Airway epithelial cell (primary cell): ENCODE data around the gene CATSPERZ. TPM values are rescaled to one million over a fixed set of nuclear protein-coding genes. Genes with fewer than 3 reads are reported as not detected.

Source experiments
- total RNA-seq: library from RNA; depleted of rRNA; stranded (reverse); fragments of >200 nt; gene quantifications from 2 replicates; pipeline ENCODE4 v1.2.3, GENCODE V29; 2015

Gene CATSPERZ, protein sequence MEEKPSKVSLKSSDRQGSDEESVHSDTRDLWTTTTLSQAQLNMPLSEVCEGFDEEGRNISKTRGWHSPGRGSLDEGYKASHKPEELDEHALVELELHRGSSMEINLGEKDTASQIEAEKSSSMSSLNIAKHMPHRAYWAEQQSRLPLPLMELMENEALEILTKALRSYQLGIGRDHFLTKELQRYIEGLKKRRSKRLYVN
- total RNA-seq, result 0.63 TPM in 1 of 2 replicates, not detected in the other

GRCh38 chr11:64299847-64300648 lies at the start of gene CATSPERZ:
Gene CATSPERZ (plus strand): TSS chr11:64300358. CDS start chr11:64300411, 53 bp downstream.

GRCh38 chr11:64251016-64251752 lies 49.0 kb upstream of the CATSPERZ start, which contains the start of gene PLCB3:
Gene PLCB3 (plus strand): TSS chr11:64251530. CDS start chr11:64251650, 120 bp downstream.

DNA sequence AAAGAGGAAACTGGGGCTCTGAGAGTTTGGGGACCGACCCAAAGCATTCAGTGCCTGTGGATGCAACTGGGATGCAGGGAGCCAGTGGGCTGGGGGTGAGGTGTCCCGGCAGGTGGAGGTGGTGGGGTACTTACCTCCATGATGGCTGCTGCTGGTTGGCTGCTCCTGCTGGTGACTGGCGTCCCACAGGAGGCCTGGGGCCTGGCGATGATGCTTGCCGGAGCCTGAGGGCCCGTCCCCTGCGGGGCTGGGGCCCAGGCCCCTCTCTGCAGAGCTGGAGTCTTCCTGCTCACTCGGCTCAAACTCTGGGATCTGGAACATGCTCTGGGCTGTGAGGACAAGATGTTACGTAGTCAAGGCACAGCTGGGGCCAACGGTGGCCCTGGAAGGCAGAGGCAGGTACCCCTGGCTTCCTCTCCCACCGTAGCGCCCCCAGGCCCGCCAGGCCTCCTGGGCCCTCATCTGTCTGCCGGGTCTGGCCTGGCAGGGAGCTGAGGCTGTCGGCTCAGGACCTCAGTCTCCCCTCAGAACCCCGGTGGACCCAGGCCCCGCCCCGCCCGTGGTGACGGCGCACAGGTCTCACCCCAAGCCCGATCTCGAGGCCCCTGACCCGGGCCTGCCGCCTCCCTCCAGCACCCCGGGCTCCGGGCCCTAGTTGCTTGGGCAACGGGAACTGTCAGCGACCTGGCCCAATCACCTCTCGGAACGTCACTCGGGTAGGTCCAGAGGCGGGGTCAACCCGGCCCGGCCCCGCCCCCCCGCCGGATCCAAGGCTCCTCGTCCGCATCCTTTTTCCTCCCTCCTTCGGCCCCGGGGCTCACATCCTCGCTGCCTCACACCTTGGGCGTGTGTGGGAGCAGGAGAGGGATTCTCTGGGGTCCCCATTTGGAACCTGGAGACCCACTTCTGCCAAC lies 15.9 kb upstream of the CATSPERZ start, which contains the start of gene BAD:
BAD (minus strand) TSS at position 618 of the 914 bp plus-strand sequence; CDS start at position 321, 297 bp downstream.

GRCh38 chr11:64284962-64285884 lies 14.9 kb upstream of the CATSPERZ start, which contains the start of gene GPR137:
Gene GPR137 (plus strand): TSS chr11:64285848. CDS start chr11:64286525, 677 bp downstream.

DNA sequence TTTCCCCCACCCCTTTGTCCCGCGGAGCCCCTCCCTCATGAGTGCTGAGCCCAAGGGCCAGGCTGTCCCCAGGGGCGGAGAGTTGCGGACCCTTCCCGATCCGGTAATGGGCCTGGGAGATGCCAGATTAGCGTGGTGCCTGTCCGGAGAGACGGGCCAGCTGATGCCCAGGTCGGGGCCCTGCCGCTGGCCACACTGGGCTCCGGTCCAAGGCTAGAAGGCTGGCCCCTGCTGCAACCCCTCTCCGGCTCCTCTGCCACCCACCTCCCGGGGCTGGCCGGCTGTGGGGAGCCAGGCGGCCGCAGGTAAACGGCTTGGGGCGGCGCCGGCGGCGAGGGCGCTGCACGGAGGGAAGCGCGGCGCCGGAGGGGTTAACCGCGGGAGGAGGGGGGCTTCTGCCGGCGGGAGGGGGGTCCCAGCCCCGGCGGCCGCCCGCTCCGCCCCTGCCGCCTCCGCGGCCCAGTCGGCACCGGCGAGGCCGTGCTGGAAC lies 8.9 kb upstream of the CATSPERZ start, which contains the start of gene KCNK4:
KCNK4 (plus strand) TSS at position 41 of the 490 bp plus-strand sequence. CDS start 1,717 bp downstream, outside the sequence.

DNA sequence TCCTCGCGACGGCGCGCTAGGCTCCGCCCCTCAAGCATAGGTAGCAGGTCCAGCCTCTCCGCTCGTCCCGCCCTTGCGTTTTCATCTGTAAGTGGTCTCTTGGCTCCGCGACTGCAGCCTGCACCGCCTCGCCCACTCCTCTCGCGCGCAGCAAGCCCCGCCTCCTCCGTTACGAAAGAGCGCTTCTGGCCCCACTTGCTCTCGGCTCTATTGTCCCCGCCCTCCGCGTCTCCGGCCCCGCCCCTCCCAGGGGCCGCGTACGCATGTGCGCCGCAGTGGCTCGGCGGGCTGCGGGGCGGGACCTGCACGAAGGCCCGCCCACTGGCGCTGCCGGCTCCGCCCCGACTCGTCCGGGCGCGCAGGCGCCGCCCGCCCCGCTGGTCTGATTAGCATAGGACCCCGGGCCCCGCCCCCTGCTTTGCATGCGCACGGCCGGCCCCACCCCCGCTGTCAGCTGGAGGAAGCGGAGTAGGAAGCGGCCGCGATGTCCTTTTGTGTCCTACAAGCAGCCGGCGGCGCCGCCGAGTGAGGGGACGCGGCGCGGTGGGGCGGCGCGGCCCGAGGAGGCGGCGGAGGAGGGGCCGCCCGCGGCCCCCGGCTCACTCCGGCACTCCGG lies 5.0 kb downstream of the CATSPERZ start, which contains the start of gene ESRRA:
ESRRA (plus strand) TSS at position 450 of the 616 bp plus-strand sequence. CDS start 1,656 bp downstream, outside the sequence.

DNA sequence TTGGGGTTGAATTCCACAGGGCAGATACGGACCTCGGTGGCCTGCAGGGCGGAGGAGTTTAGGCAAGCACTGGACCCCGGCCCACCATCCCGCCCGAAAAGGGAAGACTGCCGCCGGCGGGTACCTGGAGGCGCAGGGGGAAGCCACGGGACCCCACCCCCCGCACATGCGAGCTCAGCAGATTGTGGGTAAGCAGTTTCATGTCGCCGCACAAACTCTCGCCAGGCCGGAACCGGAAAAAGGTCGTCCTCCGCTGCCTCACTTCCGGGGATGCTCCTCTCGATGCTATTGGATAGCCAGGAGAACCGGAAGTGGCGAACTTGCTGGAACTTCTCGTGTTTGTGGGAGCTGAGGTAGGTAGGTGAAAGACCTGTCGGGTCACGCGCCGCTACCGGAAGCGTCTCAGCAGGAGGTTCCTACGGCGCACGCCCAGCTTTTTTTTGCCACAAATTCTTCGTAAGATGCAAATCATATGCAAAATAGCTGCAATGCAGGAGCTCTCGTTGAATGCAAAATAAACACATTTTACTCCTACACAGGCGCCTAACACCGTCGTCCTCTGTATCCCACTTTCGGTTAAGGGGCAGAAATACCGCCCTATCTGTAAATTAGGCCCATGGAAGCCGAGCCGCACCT lies 17.3 kb downstream of the CATSPERZ start, which contains the start of gene TRMT112:
TRMT112 (minus strand) TSS at position 235 of the 636 bp plus-strand sequence; CDS start at position 202, 33 bp downstream.

GRCh38 chr11:64317961-64318765 lies 18.0 kb downstream of the CATSPERZ start, which contains the start of gene PRDX5:
Gene PRDX5 (plus strand): TSS chr11:64318121. CDS start chr11:64318216, 95 bp downstream.

GRCh38 chr11:64339754-64340408 lies 39.7 kb downstream of the CATSPERZ start, which contains the start of gene CCDC88B:
Gene CCDC88B (plus strand): TSS chr11:64340204. CDS start chr11:64340267, 63 bp downstream.

Other genes with a start within 250 kb of the CATSPERZ start
- 16.9 and 21.0 TPM in 2 replicates for gene MACROD1, start 134.2 kb upstream of the CATSPERZ start, total RNA-seq
- 169 and 210 TPM in 2 replicates for gene STIP1, start 114.2 kb upstream of the CATSPERZ start, total RNA-seq
- gene FERMT3, start 93.6 kb upstream of the CATSPERZ start, total RNA-seq, result 0.14 TPM in 2 replicates
- 57.4 and 58.1 TPM in 2 replicates for gene TRPT1, start 74.2 kb upstream of the CATSPERZ start, total RNA-seq
- gene NUDT22, start 74.1 kb upstream of the CATSPERZ start, total RNA-seq, result 74.9 and 110 TPM in 2 replicates
- 7.0 and 15.3 TPM in 2 replicates for gene DNAJC4, start 69.8 kb upstream of the CATSPERZ start, total RNA-seq
- 21.6 and 24.8 TPM in 2 replicates for gene VEGFB, start 65.8 kb upstream of the CATSPERZ start, total RNA-seq
- gene FKBP2, start 59.3 kb upstream of the CATSPERZ start, total RNA-seq, result 64.6 and 77.1 TPM in 2 replicates
- gene PPP1R14B, start 53.4 kb upstream of the CATSPERZ start, total RNA-seq, result 418 and 455 TPM in 2 replicates
- 58.8 and 64.0 TPM in 2 replicates for gene PLCB3, start 48.8 kb upstream of the CATSPERZ start, total RNA-seq
- gene BAD, start 15.7 kb upstream of the CATSPERZ start, total RNA-seq, result 134 and 141 TPM in 2 replicates
- gene GPR137, start 14.5 kb upstream of the CATSPERZ start, total RNA-seq, result 13.3 and 16.0 TPM in 2 replicates
- gene KCNK4, start 9.1 kb upstream of the CATSPERZ start, total RNA-seq, result not detected in 2 replicates
- gene ESRRA, start 5.2 kb downstream of the CATSPERZ start, total RNA-seq, result 74.4 and 87.9 TPM in 2 replicates
- 407 and 658 TPM in 2 replicates for gene TRMT112, start 17.2 kb downstream of the CATSPERZ start, total RNA-seq
- 455 and 530 TPM in 2 replicates for gene PRDX5, start 17.8 kb downstream of the CATSPERZ start, total RNA-seq
- gene CCDC88B, start 39.8 kb downstream of the CATSPERZ start, total RNA-seq, result 8.7 TPM in 2 replicates
- 72.9 and 73.6 TPM in 2 replicates for gene RPS6KA4, start 58.8 kb downstream of the CATSPERZ start, total RNA-seq